ENCODE results near the gene NAT14.

GRCh38 chr19:55461974-55462626 lies 22.9 kb upstream of the NAT14 start:
- TF ChIP-seq, protein P1, sequence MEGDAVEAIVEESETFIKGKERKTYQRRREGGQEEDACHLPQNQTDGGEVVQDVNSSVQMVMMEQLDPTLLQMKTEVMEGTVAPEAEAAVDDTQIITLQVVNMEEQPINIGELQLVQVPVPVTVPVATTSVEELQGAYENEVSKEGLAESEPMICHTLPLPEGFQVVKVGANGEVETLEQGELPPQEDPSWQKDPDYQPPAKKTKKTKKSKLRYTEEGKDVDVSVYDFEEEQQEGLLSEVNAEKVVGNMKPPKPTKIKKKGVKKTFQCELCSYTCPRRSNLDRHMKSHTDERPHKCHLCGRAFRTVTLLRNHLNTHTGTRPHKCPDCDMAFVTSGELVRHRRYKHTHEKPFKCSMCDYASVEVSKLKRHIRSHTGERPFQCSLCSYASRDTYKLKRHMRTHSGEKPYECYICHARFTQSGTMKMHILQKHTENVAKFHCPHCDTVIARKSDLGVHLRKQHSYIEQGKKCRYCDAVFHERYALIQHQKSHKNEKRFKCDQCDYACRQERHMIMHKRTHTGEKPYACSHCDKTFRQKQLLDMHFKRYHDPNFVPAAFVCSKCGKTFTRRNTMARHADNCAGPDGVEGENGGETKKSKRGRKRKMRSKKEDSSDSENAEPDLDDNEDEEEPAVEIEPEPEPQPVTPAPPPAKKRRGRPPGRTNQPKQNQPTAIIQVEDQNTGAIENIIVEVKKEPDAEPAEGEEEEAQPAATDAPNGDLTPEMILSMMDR (IDR thresholded peaks at IDR 0.05; ENCODE audit: borderline replicate concordance, extremely low read depth, low read length, poor library complexity, severe bottlenecking), result no peak
- TF ChIP-seq EZH2 (IDR thresholded peaks at IDR 0.05; ENCODE audit: borderline replicate concordance, low read depth, low read length, severe bottlenecking), result no peak
